Hepatocyte (in vitro differentiated cells): Measurements from ENCODE around the gene THSD1. TPM values are rescaled to one million over a fixed set of nuclear protein-coding genes. Genes with fewer than 3 reads are reported as not detected.

ENCODE experiments used
- DNase-seq: peaks from one replicate; pipeline ENCODE4 v3.0.0-alpha.2; 2016; ENCODE audit warnings: low spot score
- H2AFZ ChIP-seq: fragments of 200-600 bp; sonication (generic); 2 replicates; pipeline ENCODE4 v1.6.0; 2016; ENCODE audit warnings: antibody characterized with exemption, mild to moderate bottlenecking
- H3K27ac ChIP-seq: fragments of 200-600 bp; sonication (generic); 2 replicates; pipeline ENCODE4 v1.5.1; 2016; ENCODE audit warnings: mild to moderate bottlenecking
- H3K27me3 ChIP-seq: fragments of 200-600 bp; sonication (generic); 2 replicates; pipeline ENCODE4 v1.6.1; 2016
- H3K36me3 ChIP-seq: fragments of 200-600 bp; sonication (generic); replicated peaks from 2 replicates; pipeline ENCODE4 v1.5.1; 2016; ENCODE audit warnings: low read depth; ENCODE audit not compliant: insufficient read depth
- H3K4me1 ChIP-seq: fragments of 200-600 bp; sonication (generic); 2 replicates; pipeline ENCODE4 v1.5.1; 2016; ENCODE audit warnings: mild to moderate bottlenecking, moderate library complexity; ENCODE audit not compliant: insufficient read depth
- H3K4me2 ChIP-seq: fragments of 200-600 bp; sonication (generic); 2 replicates; pipeline ENCODE4 v1.6.0; 2016
- H3K4me3 ChIP-seq: fragments of 200-600 bp; sonication (generic); 2 replicates; pipeline ENCODE4 v1.5.1; 2016; ENCODE audit warnings: mild to moderate bottlenecking
- H3K79me2 ChIP-seq: fragments of 200-600 bp; sonication (generic); 2 replicates; pipeline ENCODE4 v1.6.0; 2017; ENCODE audit warnings: mild to moderate bottlenecking
- H3K9me2 ChIP-seq: fragments of 200-600 bp; sonication (generic); replicated peaks from 2 replicates; pipeline ENCODE4 v1.6.0; 2017; ENCODE audit warnings: mild to moderate bottlenecking; ENCODE audit not compliant: insufficient read depth
- H3K9me3 ChIP-seq: fragments of 200-600 bp; sonication (generic); 2 replicates; pipeline ENCODE4 v1.5.1; 2016; ENCODE audit warnings: low read depth, mild to moderate bottlenecking
- H4K20me1 ChIP-seq: fragments of 200-600 bp; sonication (generic); 2 replicates; pipeline ENCODE4 v1.6.0; 2016; ENCODE audit warnings: mild to moderate bottlenecking; ENCODE audit not compliant: insufficient read depth, poor library complexity, severe bottlenecking
- CTCF ChIP-seq: fragments of 200-600 bp; sonication (generic); IDR thresholded peaks from 2 replicates; pipeline ENCODE4 v1.5.1; 2016; ENCODE audit warnings: antibody characterized with exemption, mild to moderate bottlenecking; ENCODE audit not compliant: poor library complexity
- EZH2 ChIP-seq: fragments of 200-600 bp; sonication (generic); IDR thresholded peaks from 2 replicates; pipeline ENCODE4 v1.6.1; 2016; ENCODE audit warnings: antibody characterized with exemption, mild to moderate bottlenecking, borderline replicate concordance
- EZH2phosphoT487 ChIP-seq: fragments of 200-600 bp; sonication (generic); IDR thresholded peaks from one replicate; pipeline ENCODE4 v1.6.1; 2018; ENCODE audit warnings: antibody characterized with exemption, mild to moderate bottlenecking, low read depth, moderate library complexity; ENCODE audit not compliant: unreplicated experiment, severe bottlenecking
- WGBS: methylation state at CpG from one replicate; pipeline ENCODE4 v1.1.6; 2016; ENCODE audit warnings: low lambda C conversion rate; ENCODE audit errors: missing lambda C conversion rate; 5-methylcytosine and 5-hydroxymethylcytosine counted together
- polyA plus RNA-seq: library from polyadenylated mRNA; unstranded; fragments of >200 nt; fragmentation: Nextera tagmentation; extraction: Ambion mirVana; gene quantifications from 2 replicates; pipeline ENCODE4 v1.2.1, GENCODE V29; 2016
- total RNA-seq: library from RNA; depleted of rRNA; stranded (reverse); fragments of >200 nt; gene quantifications from 2 replicates; pipeline ENCODE4 v1.2.3, GENCODE V29; 2014

Gene THSD1
- total and polyA plus RNA-seq, 2 experiments from 2014 or later = 1.00 to 1.4 TPM

DNA sequence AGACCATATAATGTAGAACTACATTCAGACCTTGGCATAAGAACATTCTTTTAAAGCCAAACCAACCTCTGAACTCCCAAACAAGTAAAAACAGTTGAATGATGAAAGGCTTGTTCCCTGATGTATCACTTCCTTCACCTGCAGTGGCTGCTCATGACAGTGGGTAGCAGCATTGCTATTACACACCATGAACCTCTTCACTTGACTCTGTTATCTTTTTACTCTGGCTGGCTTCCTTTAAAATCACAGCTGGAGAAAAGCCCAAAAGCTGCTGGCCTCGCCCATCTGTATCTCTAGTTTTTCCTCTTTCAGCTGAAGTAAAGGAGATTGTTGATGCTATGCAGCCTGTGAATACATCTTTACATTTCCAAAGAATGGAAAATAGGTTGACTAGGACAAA, 22.6 kb downstream of the THSD1 start:
- H3K36me3 ChIP-seq = no peaks in the 10 kb centered on the region
- no peaks in the 10 kb centered on the region for H3K9me3 ChIP-seq
- no peak overlapping the region for H3K27ac ChIP-seq
- H3K4me3 ChIP-seq = no peak overlapping the region
- no peak for DNase-seq
- H3K4me1 ChIP-seq = no peaks in the 10 kb centered on the region
- no peaks in the 10 kb centered on the region for H3K9me2 ChIP-seq
- H3K4me2 ChIP-seq = no peak overlapping the region
- no peak overlapping the region for H2AFZ ChIP-seq
- no peaks in the 10 kb centered on the region for H3K79me2 ChIP-seq
- no peaks in the 10 kb centered on the region for H3K27me3 ChIP-seq
- TF ChIP-seq CTCF = no peak
- TF ChIP-seq EZH2phosphoT487 = no peak
- TF ChIP-seq EZH2 = no peak
- 84% methylated on average over 1 of the region's 1 CpG for WGBS
- H4K20me1 ChIP-seq = no peaks in the 10 kb centered on the region

- H2AFZ ChIP-seq = no peak overlapping the region
- H3K27me3 ChIP-seq = no peaks in the 10 kb centered on the region
- H3K4me3 ChIP-seq = no peak overlapping the region
- no peak for DNase-seq
- H3K9me3 ChIP-seq = no peaks in the 10 kb centered on the region
- H3K27ac ChIP-seq = no peak overlapping the region
- H3K4me1 ChIP-seq = no peaks in the 10 kb centered on the region
- no peak for TF ChIP-seq CTCF
- no peak for TF ChIP-seq EZH2phosphoT487
- TF ChIP-seq EZH2 = no peak
- no peaks in the 10 kb centered on the region for H3K36me3 ChIP-seq
- 97% methylated on average over 21 of the region's 22 CpGs for WGBS
- no peak overlapping the region for H3K4me2 ChIP-seq
- H3K9me2 ChIP-seq = no peaks in the 10 kb centered on the region
- H4K20me1 ChIP-seq = no peaks in the 10 kb centered on the region
- H3K79me2 ChIP-seq = no peaks in the 10 kb centered on the region
Observed at GRCh38 chr13:52378312-52378711, 27.7 kb downstream of the THSD1 start.

DNA sequence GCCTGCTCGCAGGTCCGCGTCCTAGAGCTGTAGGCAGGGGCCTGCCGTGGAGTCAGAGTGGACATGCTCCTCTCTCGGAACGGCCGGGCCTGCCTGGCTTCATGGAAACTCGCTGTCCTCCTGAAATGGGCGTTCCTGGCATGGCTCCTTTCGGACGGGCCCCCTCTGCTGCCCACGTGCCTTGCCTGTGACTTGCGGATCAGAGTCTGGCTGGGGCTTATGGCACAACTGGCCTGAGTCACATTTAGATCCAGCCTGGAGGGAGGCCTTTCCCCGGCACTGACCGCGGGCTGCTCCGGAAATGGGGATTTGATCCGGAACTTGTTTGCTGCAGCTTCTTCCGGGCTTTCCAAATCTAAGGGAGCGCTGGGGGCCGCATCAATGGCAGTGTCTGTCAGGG, 28.1 kb downstream of the THSD1 start:
- H3K9me3 ChIP-seq = no peaks in the 10 kb centered on the region
- whole genome bisulfite sequencing = 95% methylated on average over 21 of the region's 21 CpGs
- no peaks in the 10 kb centered on the region for H3K4me1 ChIP-seq
- H3K4me3 ChIP-seq = no peak overlapping the region
- no peak for TF ChIP-seq EZH2phosphoT487
- no peak for TF ChIP-seq CTCF
- TF ChIP-seq EZH2 = no peak
- H2AFZ ChIP-seq = no peak overlapping the region
- no peaks in the 10 kb centered on the region for H3K27me3 ChIP-seq
- no peak overlapping the region for H3K4me2 ChIP-seq
- H3K27ac ChIP-seq = no peak overlapping the region
- no peaks in the 10 kb centered on the region for H3K9me2 ChIP-seq
- no peak for DNase-seq
- no peaks in the 10 kb centered on the region for H3K36me3 ChIP-seq
- H4K20me1 ChIP-seq = no peaks in the 10 kb centered on the region
- H3K79me2 ChIP-seq = no peaks in the 10 kb centered on the region

GRCh38 chr13:52374873-52375411, 31.0 kb downstream of the THSD1 start:
- Histone ChIP-seq H3K79me2 (no peaks in the 10 kb centered on the region), H3K27ac (no peak overlapping the region), H4K20me1 (no peaks in the 10 kb centered on the region), H3K4me3 (no peak overlapping the region), H3K36me3 (no peaks in the 10 kb centered on the region), H3K4me1 (no peaks in the 10 kb centered on the region), H3K9me2 (no peaks in the 10 kb centered on the region), H3K4me2 (no peak overlapping the region), H3K27me3 (no peaks in the 10 kb centered on the region), H3K9me3 (no peaks in the 10 kb centered on the region), H2AFZ (no peak overlapping the region)
- WGBS = 32% methylated on average over 1 of the region's 1 CpG
- no peak for DNase-seq
- TF ChIP-seq CTCF (no peak), EZH2phosphoT487 (no peak), EZH2 (no peak)
